SK-MEL-5 (cell line): ENCODE data around the gene CNOT11. TPM values are rescaled to one million over a fixed set of nuclear protein-coding genes. Genes with fewer than 3 reads are reported as not detected.

ENCODE experiments used
- small RNA-seq, 2 experiments: library from RNA; depleted of rRNA; stranded (forward); fragments of <200 nt; gene quantifications; one replicate each; pipeline ENCODE3, GENCODE V24; 2014
- total RNA-seq: library from RNA; depleted of rRNA; stranded (reverse); fragments of >200 nt; shearing (Covaris generic); gene quantifications from 2 replicates; pipeline ENCODE4 v1.2.3, GENCODE V29; 2014; rRNA removed

Gene CNOT11
- total RNA-seq, 1 experiment from 2014 or later: 55.1 TPM

Small RNA genes within 50 kb of the gene (small RNA-seq; reads per million reads assigned to genes)
- gene MIR5696 (0 to 0.24 reads per million in 2 experiments), gene SNORD89 (1.4 to 38.0 reads per million in 2 experiments)

Other genes with a start within 250 kb of the CNOT11 start
- 16.2 and 16.9 TPM in 2 replicates for gene TBC1D8, start 101.5 kb upstream of the CNOT11 start, total RNA-seq
- 32.9 and 36.2 TPM in 2 replicates for gene RNF149, start 55.8 kb downstream of the CNOT11 start, total RNA-seq
- gene CREG2, start 134.6 kb downstream of the CNOT11 start, total RNA-seq: 0.03 TPM in 1 of 2 replicates, not detected in the other
- not detected in 2 replicates for gene RFX8, start 222.2 kb downstream of the CNOT11 start, total RNA-seq